Fibroblast of skin of left biceps (primary cell): ENCODE measurements around the gene EPS8L2.
"Not testable (repeated sequence)": the region's sequence is repeated elsewhere in the genome, so short reads cannot be mapped to it uniquely, and the experiment has no call there.

Source experiments
- DNase-seq, 2 experiments: peaks; one replicate each; pipeline ENCODE4 v3.0.0-alpha.2; 2013; ENCODE audit warnings: low read depth in 2 of 2

The EPS8L2 gene

GRCh38 chr11:725624-726202, 19.7 kb downstream of the EPS8L2 start:
- DNase-seq: no peak

- DNase-seq: no peak
These were observed 20.5 kb downstream of the EPS8L2 start for GRCh38 chr11:726278-727220.

GRCh38 chr11:727281-727701, 21.3 kb downstream of the EPS8L2 start:
- no peak for DNase-seq

- no peak for DNase-seq
These were observed 22.1 kb downstream of the EPS8L2 start for GRCh38 chr11:727859-728748.

GRCh38 chr11:728901-729491, 23.0 kb downstream of the EPS8L2 start:
- no peak for DNase-seq

GRCh38 chr11:729492-730074, 23.6 kb downstream of the EPS8L2 start:
- DNase-seq: no peak

- DNase-seq: no peak
These were observed 27.0 kb downstream of the EPS8L2 start for GRCh38 chr11:733072-733471.

- not testable (repeated sequence) for DNase-seq
These were observed 28.5 kb downstream of the EPS8L2 start for GRCh38 chr11:734541-734940.

- DNase-seq: no peak
These were observed 31.3 kb downstream of the EPS8L2 start for GRCh38 chr11:737366-737765.

- not testable (repeated sequence) for DNase-seq
These were observed 31.9 kb downstream of the EPS8L2 start for GRCh38 chr11:737899-738298.

GRCh38 chr11:742156-742546, 36.1 kb downstream of the EPS8L2 start:
- no peak for DNase-seq

GRCh38 chr11:742571-743201, 36.7 kb downstream of the EPS8L2 start:
- no peak for DNase-seq

GRCh38 chr11:745428-745827, 39.4 kb downstream of the EPS8L2 start:
- no peak for DNase-seq

GRCh38 chr11:746289-747157, 40.5 kb downstream of the EPS8L2 start:
- no peak for DNase-seq

- peak; percentile 45 to 55 for DNase-seq
These were observed 41.4 kb downstream of the EPS8L2 start, which contains the start of gene TALDO1 for GRCh38 chr11:747158-748006. Gene TALDO1 (plus strand): TSS chr11:747464. CDS start chr11:747482, 18 bp downstream.

GRCh38 chr11:748007-748359, 42.0 kb downstream of the EPS8L2 start:
- no peak for DNase-seq

GRCh38 chr11:749731-750130, 43.7 kb downstream of the EPS8L2 start:
- DNase-seq: no peak

GRCh38 chr11:760236-760635, 54.2 kb downstream of the EPS8L2 start:
- no peak for DNase-seq

- DNase-seq: no peak
These were observed 55.6 kb downstream of the EPS8L2 start for GRCh38 chr11:761526-762108.
